CD4-positive, alpha-beta T cell (primary cell): Measurements from ENCODE around the gene BOLL. TPM values are rescaled to one million over a fixed set of nuclear protein-coding genes. Genes with fewer than 3 reads are reported as not detected.
"Not testable (repeated sequence)": the region's sequence is repeated elsewhere in the genome, so short reads cannot be mapped to it uniquely, and the experiment has no call there.

Source experiments
- ATAC-seq: fragments of 200-7000 bp; cut with Tn5 transposase; one replicate; pipeline ENCODE4 v1.10.0; 2022; ENCODE audit warnings: mild to moderate bottlenecking; ENCODE audit not compliant: poor library complexity
- CTCF ChIA-PET: fragments of 350-600 bp; sonication (Branson Sonifier 250); formaldehyde crosslinking; loops from one replicate; lab custom pipeline; 2021; ENCODE audit warnings: antibody characterized with exemption, inconsistent platforms; lab: Charles Lee
- POLR2A ChIA-PET: fragments of 350-600 bp; sonication (Branson Sonifier 250); formaldehyde crosslinking; loops from one replicate; lab custom pipeline; 2021; ENCODE audit warnings: antibody characterized with exemption, inconsistent platforms; lab: Charles Lee
- DNase-seq, 14 experiments: peaks; one replicate each; pipeline ENCODE4 v3.0.0-alpha.2; 2013 to 2020; ENCODE audit warnings: mixed read lengths in 2 of 14
- H3K27ac ChIP-seq, 2 donors: one replicate each; pipeline versions ENCODE4 v1.5.1 to v1.7.0; 2013; ENCODE audit warnings: low read length in 2 of 2, low read depth in 1 of 2, mild to moderate bottlenecking in 1 of 2
- H3K27me3 ChIP-seq, 2 experiments: 1 replicate in 1 of 2; 2 replicates in 1 of 2; pipeline versions ENCODE4 v1.6.1 to v1.7.0; 2013; ENCODE audit warnings: low read length in 2 of 2, control low read depth in 1 of 2, mild to moderate bottlenecking in 1 of 2, moderate library complexity in 1 of 2; ENCODE audit not compliant: insufficient read depth in 2 of 2, control insufficient read depth in 1 of 2
- H3K36me3 ChIP-seq: one replicate; pipeline ENCODE4 v1.6.1; 2013; ENCODE audit warnings: low read length, control low read depth; ENCODE audit not compliant: insufficient read depth
- H3K4me1 ChIP-seq: one replicate; pipeline ENCODE4 v1.6.1; 2013; ENCODE audit warnings: low read length, control low read depth; ENCODE audit not compliant: insufficient read depth
- H3K4me3 ChIP-seq: one replicate; pipeline ENCODE4 v1.5.1; 2013; ENCODE audit warnings: mild to moderate bottlenecking, low read length, moderate library complexity
- H3K9me3 ChIP-seq, 2 experiments: 1 replicate in 1 of 2; 2 replicates in 1 of 2; pipeline versions ENCODE4 v1.6.1 to v1.7.0; 2013; ENCODE audit warnings: low read length in 2 of 2, mild to moderate bottlenecking in 2 of 2, control low read depth in 1 of 2, moderate library complexity in 1 of 2; ENCODE audit not compliant: control insufficient read depth in 1 of 2, insufficient read depth in 1 of 2
- H3K27ac Mint-ChIP-seq: one replicate; pipeline ENCODE4 v1.8.0; 2020; ENCODE audit warnings: mixed read lengths
- H3K27me3 Mint-ChIP-seq: one replicate; pipeline ENCODE4 v1.8.0; 2021; ENCODE audit warnings: mixed read lengths
- H3K36me3 Mint-ChIP-seq: one replicate; pipeline ENCODE4 v1.8.0; 2021; ENCODE audit warnings: low read depth, mixed read lengths
- H3K4me1 Mint-ChIP-seq: one replicate; pipeline ENCODE4 v1.8.0; 2021; ENCODE audit warnings: low read depth, mixed read lengths
- H3K4me3 Mint-ChIP-seq: one replicate; pipeline ENCODE4 v1.8.0; 2020; ENCODE audit warnings: mild to moderate bottlenecking, mixed read lengths
- H3K9me3 Mint-ChIP-seq: one replicate; pipeline ENCODE4 v1.8.0; 2020; ENCODE audit warnings: mixed read lengths
- intact Hi-C, 2 experiments: fragments of 100-400 bp; cut with DNase I in 1 of 2; cut with micrococcal nuclease in 1 of 2; formaldehyde crosslinking; loops; one replicate each; pipeline versions ENCODE4 v1.15.1 to v1.9.0; 2023 to 2025; cut with DNase I, micrococcal nuclease
- total RNA-seq, 174 experiments: library from RNA in 2 of 174; stranded (reverse) in 2 of 174; gene quantifications; one replicate each; pipeline ENCODE4 v1.2.3 and lab custom pipeline; 2021 to 2026
- TF ChIP-seq, protein P1 (sequence below): fragments of 200-600 bp; IDR thresholded peaks from one replicate; pipeline ENCODE4 v1.8.0; 2022; ENCODE audit warnings: antibody characterized with exemption, mild to moderate bottlenecking

BOLL gene
- total RNA-seq, 2 experiments from 2014 or later = not detected

GRCh38 chr2:197695206-197695605 lies 89.9 kb downstream of the BOLL start:
- H3K4me3 ChIP-seq, ATAC-seq, CTCF ChIA-PET, DNase-seq, H3K27me3 Mint-ChIP-seq, H3K4me3 Mint-ChIP-seq, H3K4me1 ChIP-seq, H3K36me3 Mint-ChIP-seq, H3K27ac Mint-ChIP-seq, H3K36me3 ChIP-seq, H3K4me1 Mint-ChIP-seq, H3K9me3 ChIP-seq, H3K27me3 ChIP-seq, intact Hi-C loops, H3K27ac ChIP-seq, H3K9me3 Mint-ChIP-seq: not testable (repeated sequence)
- POLR2A ChIA-PET = interaction anchor here (1.1 kb wide), 1 partner anchor 10 kb away, joined by 3 read pairs; the partner anchor contains the start of gene MARS2

DNA sequence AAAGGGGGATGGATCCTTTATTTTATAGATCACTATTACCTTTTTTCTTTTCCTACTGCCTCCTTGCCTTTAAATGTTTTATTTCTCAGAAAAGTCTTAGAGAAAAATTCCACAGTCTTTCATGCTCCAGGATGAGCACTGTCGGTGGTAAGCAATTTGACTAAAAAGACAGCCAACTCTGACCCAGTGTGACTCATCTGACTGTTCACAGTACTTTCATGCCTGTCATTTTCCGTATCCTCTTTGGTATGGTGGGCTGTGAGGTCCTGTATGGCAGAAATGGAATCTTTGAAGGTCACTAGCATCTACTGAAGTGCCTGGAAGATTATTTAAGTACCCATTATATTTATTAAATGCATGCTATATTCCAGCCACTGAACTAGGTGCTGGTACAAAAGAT lies 107.6 kb downstream of the BOLL start:
- ChIA-PET POLR2A (no interaction called here), CTCF (interaction anchor here (1.2 kb wide), 1 partner anchor 9 kb away, joined by 3 read pairs; no protein-coding TSS in a partner anchor)
- no peak overlapping the region for H3K4me3 ChIP-seq
- no peaks in the 10 kb centered on the region for H3K36me3 ChIP-seq
- H3K4me1 ChIP-seq = no peaks in the 10 kb centered on the region
- no peaks in the 10 kb centered on the region for H3K9me3 Mint-ChIP-seq
- no peak overlapping the region for H3K27ac ChIP-seq
- TF ChIP-seq, protein P1, sequence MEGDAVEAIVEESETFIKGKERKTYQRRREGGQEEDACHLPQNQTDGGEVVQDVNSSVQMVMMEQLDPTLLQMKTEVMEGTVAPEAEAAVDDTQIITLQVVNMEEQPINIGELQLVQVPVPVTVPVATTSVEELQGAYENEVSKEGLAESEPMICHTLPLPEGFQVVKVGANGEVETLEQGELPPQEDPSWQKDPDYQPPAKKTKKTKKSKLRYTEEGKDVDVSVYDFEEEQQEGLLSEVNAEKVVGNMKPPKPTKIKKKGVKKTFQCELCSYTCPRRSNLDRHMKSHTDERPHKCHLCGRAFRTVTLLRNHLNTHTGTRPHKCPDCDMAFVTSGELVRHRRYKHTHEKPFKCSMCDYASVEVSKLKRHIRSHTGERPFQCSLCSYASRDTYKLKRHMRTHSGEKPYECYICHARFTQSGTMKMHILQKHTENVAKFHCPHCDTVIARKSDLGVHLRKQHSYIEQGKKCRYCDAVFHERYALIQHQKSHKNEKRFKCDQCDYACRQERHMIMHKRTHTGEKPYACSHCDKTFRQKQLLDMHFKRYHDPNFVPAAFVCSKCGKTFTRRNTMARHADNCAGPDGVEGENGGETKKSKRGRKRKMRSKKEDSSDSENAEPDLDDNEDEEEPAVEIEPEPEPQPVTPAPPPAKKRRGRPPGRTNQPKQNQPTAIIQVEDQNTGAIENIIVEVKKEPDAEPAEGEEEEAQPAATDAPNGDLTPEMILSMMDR = no peak
- ATAC-seq (no peak), DNase-seq (no peak)
- peaks cover 5 to 9% of the 10 kb centered on the region in 2 experiments for H3K27me3 ChIP-seq
- no peaks in the 10 kb centered on the region for H3K36me3 Mint-ChIP-seq
- intact Hi-C loops = no loop called here
- H3K4me3 Mint-ChIP-seq = no peak overlapping the region
- no peaks in the 10 kb centered on the region for H3K9me3 ChIP-seq
- peaks cover 33% of the 10 kb centered on the region for H3K27me3 Mint-ChIP-seq
- no peaks in the 10 kb centered on the region for H3K4me1 Mint-ChIP-seq
- H3K27ac Mint-ChIP-seq = no peak overlapping the region

- no peak for DNase-seq
- Mint-ChIP-seq H3K27ac (no peak overlapping the region), H3K9me3 (no peaks in the 10 kb centered on the region), H3K27me3 (peaks cover 37% of the 10 kb centered on the region), H3K4me1 (no peaks in the 10 kb centered on the region), H3K4me3 (no peak overlapping the region), H3K36me3 (no peaks in the 10 kb centered on the region)
- intact Hi-C loops = no loop called here
- H3K4me1 ChIP-seq = no peaks in the 10 kb centered on the region
- TF ChIP-seq, protein P1 = no peak
- H3K27me3 ChIP-seq = peaks cover 5 to 9% of the 10 kb centered on the region in 2 experiments
- H3K27ac ChIP-seq = no peak overlapping the region
- no peaks in the 10 kb centered on the region for H3K9me3 ChIP-seq
- no peaks in the 10 kb centered on the region for H3K36me3 ChIP-seq
- CTCF ChIA-PET = no interaction called here
- no peak overlapping the region for H3K4me3 ChIP-seq
- POLR2A ChIA-PET = no interaction called here
- ATAC-seq = no peak
Observed at GRCh38 chr2:197677056-197677455, 108.1 kb downstream of the BOLL start.

Other genes starting within 250 kb of the BOLL start
- not detected for gene RFTN2, start 109.7 kb downstream of the BOLL start, total RNA-seq
- 1 to 10 TPM; 7.2 to 7.8 TPM for gene MARS2, start 80.0 kb downstream of the BOLL start, total RNA-seq
- 10 to 100 TPM; 27.0 to 28.3 TPM for gene PLCL1, start 19.3 kb upstream of the BOLL start, total RNA-seq